ENCODE results near the gene BOD1L2.

BOD1L2 gene

DNA sequence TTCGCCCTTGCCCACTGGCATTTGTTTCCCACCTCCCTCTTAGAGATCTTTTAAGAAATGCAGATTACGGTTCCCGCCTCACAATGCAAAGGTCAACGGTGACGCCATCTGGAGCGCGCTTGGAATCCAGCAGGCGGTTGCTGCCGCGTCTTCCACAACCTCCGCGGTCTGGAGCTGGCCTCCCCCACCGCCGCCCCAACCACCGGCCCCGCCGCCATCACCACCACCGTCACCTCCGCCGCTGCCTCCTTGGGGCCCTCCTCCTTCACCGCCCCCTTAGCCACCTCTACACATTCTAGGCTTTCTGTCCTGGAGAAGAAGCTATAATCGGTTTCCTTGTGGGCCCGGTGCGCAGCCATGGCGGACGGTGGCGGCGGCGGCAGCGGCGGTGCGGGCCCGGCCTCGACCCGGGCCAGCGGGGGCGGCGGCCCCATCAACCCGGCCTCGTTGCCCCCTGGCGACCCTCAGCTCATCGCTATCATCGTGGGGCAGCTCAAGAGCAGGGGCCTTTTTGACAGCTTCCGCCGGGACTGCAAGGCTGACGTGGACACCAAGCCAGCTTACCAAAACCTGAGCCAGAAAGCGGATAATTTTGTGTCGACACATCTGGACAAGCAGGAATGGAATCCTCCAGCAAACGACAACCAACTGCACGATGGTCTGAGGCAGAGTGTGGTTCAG, at the start of gene BOD1L2:
BOD1L2 (plus strand) TSS at position 132 of the 681 bp plus-strand sequence; CDS start at position 358, 226 bp downstream.
- DNase-seq (ENCODE audit: low read depth): no peak

DNA sequence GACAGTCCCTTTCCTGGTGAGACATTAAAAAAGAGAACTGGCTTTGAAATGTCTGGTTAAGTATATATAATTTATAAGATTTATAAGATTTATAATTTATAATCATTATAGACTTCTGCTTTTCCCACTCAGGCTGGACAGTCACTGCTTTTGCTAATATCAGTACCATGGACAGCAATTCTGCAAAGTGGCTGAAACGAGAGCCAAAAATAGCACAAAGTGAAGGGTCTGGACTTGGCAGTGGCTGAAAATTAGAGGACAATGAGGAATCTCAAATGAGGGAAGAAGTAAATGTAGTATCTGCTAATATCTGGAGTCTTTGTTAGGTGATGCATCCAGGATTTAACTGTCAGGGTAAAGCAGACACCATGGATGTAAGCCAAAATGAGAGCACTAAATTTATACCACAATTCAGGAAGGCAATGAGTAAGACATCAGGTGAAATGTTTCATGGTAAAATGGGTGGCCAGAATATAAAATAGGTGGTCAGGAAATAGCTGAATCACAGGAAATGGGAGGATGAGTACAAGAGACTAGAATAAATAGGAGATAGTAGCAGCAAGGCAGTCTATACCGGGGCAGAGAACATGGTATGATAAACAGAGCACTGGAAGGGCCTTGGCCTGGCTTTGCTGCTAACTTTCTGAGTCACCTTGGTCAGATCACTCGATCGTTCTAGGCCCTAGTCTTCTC, 39.6 kb upstream of the BOD1L2 start:
- DNase-seq (ENCODE audit: low read depth): no peak

- no peak for DNase-seq (ENCODE audit: low read depth)
Measured at GRCh38 chr18:57110290-57110689, 36.6 kb upstream of the BOD1L2 start.

- no peak for DNase-seq (ENCODE audit: low read depth)
Measured at GRCh38 chr18:57113799-57114420, 33.0 kb upstream of the BOD1L2 start.

DNA sequence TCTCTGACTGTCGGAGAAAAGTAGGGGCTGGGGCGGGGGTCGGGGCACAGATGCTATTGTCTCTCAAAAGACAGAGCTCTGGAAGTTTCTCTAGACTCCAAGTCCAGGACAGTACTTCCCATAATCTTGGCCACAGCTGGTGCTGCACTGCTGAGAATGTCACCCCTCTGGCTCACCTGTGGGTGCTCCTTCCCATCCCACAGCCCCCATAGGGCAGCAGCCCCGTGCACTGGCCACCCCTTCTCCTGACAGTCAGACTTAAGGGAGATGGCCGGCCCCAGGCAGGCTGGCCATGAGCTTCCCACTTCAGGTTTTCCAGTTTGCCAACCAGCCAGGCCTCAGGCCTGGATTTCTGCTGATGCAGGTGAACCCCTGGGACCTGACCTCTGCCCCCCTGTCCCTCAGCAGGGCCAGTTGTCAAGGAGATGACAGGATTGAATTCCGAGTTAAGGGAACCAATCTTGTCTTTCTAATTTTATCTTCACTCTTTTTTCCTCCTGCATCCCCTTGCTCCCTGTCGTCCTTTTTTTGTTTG, 30.2 kb upstream of the BOD1L2 start:
- no peak for DNase-seq (ENCODE audit: low read depth)

GRCh38 chr18:57121542-57122112, 25.3 kb upstream of the BOD1L2 start:
- DNase-seq (ENCODE audit: low read depth): no peak

DNA sequence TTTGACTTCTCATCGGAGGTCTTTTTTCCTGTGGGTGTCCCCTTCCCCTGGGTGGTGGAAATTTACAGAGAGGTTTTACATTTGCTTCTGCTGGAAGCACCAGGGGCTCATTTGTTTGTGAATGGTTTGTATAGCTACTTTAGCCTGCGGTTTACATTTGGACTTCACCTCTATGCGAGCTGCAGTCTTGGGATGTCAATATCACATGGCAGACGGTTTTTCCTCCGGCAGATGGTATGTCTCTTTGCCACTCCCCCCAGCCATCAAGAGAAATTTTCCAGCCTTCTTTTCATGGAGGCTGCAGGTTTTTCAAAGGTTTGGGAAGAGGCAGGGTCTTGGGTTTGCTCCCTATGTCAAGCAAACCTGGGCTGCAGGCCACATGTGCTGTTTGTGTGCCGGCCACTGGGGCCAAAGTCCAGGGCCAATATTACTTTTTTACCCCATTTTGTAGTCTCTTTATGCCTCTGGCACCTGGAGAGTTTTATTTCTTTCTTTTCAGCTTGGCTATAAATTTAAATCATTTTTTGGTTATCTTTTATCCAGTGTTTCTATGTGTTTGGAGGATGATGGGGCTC, 23.9 kb upstream of the BOD1L2 start:
- DNase-seq (ENCODE audit: low read depth): no peak

GRCh38 chr18:57125627-57126026, 21.3 kb upstream of the BOD1L2 start:
- no peak for DNase-seq (ENCODE audit: low read depth)

DNA sequence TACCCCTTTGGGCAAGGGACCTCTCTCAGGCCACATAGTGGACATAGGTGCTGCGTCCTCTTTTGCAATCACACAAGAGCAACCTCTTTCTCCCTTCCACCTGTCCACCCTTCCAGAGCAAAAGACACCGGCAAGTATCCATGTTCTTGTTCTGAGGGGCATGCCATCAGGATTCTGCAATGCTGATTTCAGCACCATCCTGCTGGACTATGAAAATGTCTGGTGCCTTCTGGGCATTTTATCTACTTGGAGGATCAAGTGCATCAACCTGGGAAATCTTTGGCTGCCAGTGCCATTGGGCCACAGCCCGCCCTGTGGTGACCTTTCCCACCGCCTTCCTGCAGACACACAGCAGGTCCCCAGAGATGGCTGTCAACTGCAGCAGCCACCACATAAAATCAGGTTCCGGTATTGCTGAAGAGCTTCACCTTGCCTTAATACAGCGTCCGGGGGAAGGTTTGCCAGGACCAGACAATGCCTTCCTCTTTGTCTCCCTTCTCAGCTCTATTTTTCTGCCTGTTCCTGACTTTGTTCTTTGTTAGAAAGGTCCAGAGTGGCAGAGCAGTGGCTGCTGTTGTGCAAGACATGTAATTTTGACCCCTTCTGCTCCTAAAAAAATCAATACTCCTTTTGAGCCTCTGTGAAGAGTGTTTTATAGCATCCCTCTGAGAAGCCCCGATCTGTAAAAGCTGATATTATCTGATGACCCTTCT, 18.5 kb upstream of the BOD1L2 start:
- DNase-seq (ENCODE audit: low read depth): no peak

DNA sequence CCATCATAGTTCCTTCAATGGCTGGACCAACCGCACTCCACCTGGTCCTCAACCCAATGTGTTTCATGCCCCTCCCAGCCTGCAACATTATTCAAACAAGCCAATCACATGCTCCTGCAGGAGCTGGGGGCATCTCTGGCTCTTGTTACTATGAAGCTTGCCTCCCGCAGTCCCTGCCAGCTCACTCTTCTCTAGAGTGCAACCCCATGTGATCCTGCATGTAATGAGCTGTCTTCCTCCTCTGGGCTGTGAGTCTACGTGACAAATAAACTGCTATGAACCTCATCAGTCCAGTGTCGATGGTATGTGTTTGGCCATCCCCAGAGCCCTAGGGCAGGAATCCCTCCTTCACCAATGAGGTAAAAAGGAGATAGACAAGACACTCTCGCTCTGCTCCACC, 15.8 kb upstream of the BOD1L2 start:
- no peak for DNase-seq (ENCODE audit: low read depth)

DNA sequence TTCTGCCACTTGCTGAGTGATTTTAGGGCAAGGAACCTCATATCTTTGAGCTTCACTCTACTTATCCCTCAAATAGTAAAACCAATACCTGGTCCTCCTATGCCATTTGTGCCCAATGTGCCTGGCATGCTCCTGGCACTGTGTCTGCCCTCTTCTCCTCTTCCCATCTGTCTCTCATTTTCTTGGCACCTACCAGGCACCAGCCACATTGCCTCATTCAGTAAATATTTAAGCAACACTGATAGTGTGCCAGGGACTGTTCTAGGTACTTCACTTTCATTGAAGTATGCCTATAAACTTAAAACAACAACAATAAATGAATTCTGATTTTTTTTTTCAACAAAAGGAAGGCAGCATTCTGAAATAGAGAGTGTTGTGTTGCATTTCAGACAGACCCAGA, 15.1 kb upstream of the BOD1L2 start:
- no peak for DNase-seq (ENCODE audit: low read depth)

GRCh38 chr18:57134618-57135135, 12.2 kb upstream of the BOD1L2 start:
- DNase-seq (ENCODE audit: low read depth): no peak

DNA sequence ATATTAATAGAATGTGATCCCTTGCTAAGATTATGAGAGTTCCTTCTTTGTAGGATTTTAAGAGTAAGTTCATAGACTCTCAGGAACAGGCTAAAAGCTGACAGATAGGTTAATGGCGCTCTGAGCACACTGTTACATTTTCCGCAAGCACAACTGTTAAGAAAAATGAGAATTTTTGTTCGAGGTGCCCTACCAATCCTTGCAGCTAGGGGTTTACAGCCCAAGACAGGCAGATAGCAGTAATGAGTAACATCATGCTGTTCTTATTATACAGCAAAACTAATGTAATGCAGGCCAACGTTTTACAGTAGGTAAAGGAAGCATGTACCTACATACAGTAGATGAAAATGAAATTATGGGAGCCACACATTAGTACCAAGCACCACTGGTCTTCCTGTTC, 11.2 kb upstream of the BOD1L2 start:
- no peak for DNase-seq (ENCODE audit: low read depth)

DNA sequence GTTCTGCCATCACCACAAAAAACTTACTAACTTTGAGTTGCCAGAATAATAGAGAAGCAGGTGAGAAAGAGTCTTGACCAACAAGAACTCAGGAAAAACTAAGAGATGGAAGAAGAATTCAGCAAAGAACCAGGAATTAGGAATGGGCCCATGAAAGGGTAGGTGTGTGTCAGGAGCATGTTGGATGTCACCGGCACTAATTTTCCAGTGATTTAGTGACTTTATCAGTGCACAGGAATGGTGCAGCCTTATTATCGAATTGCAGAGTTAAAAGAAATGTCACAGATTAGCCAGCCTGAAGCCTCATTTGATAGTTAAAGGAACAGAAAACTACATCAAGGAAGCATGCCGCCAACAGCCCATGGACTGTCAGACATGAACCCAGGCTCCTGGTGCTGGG, 9.0 kb upstream of the BOD1L2 start:
- DNase-seq (ENCODE audit: low read depth): no peak

GRCh38 chr18:57141208-57142129, 5.4 kb upstream of the BOD1L2 start:
- no peak for DNase-seq (ENCODE audit: low read depth)

- DNase-seq (ENCODE audit: low read depth): no peak
Measured at GRCh38 chr18:57142324-57142723, 4.6 kb upstream of the BOD1L2 start.

DNA sequence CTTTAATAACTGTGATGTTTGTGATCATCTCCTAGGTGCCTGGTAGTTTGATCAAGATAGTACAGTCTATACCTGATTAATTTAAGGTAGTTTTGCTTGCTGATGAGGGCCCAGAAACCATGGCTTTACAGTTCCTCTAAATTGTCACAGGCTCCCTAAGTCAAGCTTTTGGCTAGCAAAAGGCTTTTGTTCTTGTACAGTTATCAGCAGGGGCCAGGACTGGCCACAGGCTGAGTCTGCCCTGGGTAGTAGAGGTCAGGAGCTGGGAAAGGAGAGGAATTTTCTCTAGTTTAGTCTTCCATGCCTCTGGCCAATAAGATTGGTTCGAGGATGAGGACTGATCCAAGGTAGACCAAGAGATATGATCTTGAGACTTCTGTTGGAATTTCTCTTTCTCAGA, 3.6 kb upstream of the BOD1L2 start:
- DNase-seq (ENCODE audit: low read depth): no peak

DNA sequence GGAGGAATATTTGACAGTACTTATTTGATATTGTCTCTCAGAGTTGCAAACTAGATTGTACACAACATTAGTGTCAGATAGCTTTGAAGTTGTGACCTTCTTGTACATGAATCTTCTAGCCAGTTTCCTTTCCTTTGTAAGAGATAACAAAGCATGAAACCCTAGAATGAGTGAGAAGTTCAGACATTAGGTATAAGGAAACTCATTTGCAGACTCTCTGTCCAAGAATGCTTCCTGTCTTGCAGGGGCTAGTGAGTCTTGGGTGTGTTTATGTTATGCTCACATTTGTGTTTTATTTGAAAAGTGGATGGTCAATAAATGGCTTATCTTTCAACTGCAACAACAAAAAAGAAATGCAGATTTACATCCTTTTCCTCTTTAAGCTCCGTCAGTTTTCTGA, 1.4 kb downstream of the BOD1L2 start:
- DNase-seq (ENCODE audit: low read depth): no peak

- no peak for DNase-seq (ENCODE audit: low read depth)
Measured at GRCh38 chr18:57149051-57149450, 2.2 kb downstream of the BOD1L2 start.

DNA sequence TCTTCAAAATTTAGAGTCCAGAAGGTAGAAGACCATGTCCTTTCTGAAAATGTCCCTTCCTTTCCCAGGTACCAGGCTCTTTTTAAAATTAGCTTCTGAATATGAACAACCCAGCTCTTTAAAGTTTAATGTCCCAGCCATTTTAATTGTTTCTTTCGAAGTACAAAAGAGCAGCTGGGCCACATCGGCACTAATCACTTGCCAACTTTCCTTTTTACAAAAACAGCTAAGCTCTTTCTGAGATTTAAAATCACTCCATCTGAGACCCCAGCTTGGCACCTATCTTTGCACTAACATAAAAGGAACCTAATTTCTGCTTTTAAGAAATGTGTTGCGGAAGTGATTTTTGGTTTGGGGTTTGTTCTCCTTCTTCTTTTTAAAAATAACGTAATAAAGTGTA, 2.6 kb downstream of the BOD1L2 start:
- no peak for DNase-seq (ENCODE audit: low read depth)

All from activated T-helper 1 cell treated with Interleukin-2 at 50 U/mL for 16 hours (primary cell).